GM12864 (cell line): ENCODE measurements around the gene AFF2.

Source experiments
- DNase-seq: peaks from one replicate; pipeline ENCODE4 v3.0.0-alpha.2; 2011; ENCODE audit warnings: low read depth
- H3K4me3 ChIP-seq: 2 replicates; pipeline ENCODE4 v1.5.1; 2011; ENCODE audit warnings: mild to moderate bottlenecking, low read depth, low read length, control low read depth
- TF ChIP-seq, protein P1 (sequence below): IDR thresholded peaks from 2 replicates; pipeline ENCODE4 v1.5.1; 2011; ENCODE audit warnings: low read depth, mild to moderate bottlenecking, moderate library complexity, low read length, control low read depth, inconsistent platforms; ENCODE audit errors: missing control alignments

Gene AFF2

DNA sequence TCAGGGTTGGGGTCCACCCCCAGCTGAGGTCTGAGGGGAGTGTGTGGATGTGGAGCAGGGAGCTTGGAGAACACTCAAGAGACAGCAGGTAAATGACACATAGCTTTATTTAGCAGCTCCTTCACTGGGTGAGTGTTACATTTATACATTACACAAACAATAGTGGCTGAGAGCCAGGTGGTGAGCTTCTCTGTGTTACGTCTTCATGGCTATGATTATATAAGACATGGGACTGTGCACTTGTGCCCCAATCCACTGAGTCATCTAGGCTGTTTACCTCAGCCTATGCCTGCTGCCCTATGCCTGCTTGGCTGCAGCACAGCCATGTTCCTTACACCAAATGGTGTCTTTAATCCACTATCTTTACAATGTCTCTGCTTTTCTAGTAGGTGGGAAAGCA is 459.6 kb downstream of the AFF2 start:
- DNase-seq = no peak
- TF ChIP-seq, protein P1, sequence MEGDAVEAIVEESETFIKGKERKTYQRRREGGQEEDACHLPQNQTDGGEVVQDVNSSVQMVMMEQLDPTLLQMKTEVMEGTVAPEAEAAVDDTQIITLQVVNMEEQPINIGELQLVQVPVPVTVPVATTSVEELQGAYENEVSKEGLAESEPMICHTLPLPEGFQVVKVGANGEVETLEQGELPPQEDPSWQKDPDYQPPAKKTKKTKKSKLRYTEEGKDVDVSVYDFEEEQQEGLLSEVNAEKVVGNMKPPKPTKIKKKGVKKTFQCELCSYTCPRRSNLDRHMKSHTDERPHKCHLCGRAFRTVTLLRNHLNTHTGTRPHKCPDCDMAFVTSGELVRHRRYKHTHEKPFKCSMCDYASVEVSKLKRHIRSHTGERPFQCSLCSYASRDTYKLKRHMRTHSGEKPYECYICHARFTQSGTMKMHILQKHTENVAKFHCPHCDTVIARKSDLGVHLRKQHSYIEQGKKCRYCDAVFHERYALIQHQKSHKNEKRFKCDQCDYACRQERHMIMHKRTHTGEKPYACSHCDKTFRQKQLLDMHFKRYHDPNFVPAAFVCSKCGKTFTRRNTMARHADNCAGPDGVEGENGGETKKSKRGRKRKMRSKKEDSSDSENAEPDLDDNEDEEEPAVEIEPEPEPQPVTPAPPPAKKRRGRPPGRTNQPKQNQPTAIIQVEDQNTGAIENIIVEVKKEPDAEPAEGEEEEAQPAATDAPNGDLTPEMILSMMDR = no peak

DNA sequence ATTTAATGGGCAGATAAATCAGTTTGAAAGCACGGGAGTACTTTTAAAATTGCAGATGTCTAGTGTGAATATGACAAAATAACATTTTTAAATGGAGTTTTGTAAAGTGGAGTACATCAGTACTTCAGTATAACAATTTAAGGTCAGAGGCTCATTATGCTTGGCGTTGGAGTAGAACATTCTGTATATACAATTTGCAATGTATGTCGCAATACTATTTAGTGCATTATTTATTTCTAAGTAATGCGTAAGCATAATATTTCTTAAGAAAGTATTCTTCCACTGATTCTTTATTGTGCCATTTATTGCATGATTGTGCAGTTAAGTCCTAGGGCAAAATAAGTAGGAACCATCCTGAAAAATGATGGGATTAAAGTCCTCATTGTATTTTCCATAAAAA is 461.6 kb downstream of the AFF2 start:
- H3K4me3 ChIP-seq = no peak overlapping the region
- TF ChIP-seq, protein P1 = no peak
- no peak for DNase-seq

More for the DNA sequence above, 459.6 kb downstream of the AFF2 start:
- no peak overlapping the region for H3K4me3 ChIP-seq

DNA sequence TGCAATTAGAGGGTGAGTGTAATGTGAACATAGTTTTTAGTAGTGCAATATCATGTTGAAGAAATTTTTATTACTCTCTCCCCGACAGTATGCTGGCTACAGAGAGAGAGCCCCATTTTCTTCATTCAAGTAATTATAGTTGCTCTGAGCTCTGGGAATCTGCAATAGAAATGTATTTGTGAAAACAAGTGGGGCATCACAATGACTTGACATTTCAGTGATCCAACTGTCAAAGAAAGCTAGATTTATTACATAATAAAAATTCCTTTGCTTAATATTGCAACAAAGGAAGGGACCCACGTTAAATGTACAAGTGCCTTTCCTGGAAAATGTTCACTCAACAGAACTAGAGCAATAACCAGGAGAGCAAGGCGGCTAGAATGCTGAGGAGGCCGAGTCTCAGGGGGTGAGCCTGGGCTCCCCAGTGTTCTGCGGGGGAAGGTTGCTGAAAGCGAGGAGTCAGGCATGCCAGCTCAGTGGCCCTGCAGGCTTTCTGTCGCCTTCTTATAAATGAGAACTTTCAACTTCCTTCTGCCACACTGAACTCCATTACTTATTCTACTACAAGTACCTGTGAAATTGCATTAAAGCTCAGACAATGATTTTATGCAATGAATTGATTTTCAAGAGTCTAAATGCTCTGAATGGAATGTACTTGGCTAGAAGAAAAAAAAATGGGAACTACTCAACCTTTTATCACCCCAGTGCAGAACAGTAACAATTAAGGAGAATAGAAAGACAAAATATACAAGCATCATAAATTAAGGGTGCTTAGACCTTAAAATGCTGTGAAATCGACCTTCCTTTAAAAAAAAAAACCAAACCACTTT is 476.4 kb downstream of the AFF2 start:
- no peak overlapping the region for H3K4me3 ChIP-seq
- TF ChIP-seq, protein P1 = no peak
- no peak for DNase-seq

DNA sequence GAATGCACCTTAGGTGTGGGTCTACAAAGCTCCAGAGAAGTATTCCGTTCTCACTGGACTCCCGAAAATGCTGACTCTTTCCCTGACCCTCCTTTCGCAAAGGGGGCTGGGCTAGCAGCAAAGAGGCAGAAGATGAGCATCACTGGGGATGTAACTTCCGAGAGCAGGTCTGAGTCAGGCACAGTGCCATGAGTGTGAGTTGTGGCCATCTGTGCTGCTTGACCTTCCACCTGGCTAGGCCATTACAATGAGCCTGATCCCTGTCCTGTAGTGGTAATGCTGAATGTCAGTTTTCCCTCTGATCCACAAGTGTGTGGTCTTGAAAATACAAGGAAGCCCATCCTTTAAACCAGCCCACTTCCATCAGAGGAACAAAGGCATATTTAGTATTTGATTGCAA is 479.4 kb downstream of the AFF2 start:
- TF ChIP-seq, protein P1 = no peak
- H3K4me3 ChIP-seq = no peak overlapping the region
- DNase-seq = no peak

DNA sequence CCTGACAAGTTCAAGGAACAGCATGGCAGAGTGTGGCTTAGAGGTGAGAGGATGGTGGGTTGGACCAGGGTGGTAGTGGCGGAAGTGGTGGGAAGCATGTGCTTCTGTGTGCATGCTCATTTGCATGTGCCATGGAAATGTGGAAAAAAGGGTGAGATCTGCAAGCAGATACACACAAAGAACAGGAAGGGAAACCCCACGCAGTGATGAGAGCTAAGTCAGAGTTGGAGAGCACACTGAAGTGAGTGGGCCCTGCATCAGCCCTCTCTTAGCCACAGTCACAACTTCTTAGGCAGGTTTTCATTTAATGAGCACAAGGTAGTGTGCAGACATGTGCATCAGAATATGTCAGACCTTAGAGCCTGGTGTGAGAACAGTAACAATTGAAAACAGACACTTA is 483.8 kb downstream of the AFF2 start:
- no peak overlapping the region for H3K4me3 ChIP-seq
- no peak for DNase-seq
- TF ChIP-seq, protein P1 = no peak

DNA sequence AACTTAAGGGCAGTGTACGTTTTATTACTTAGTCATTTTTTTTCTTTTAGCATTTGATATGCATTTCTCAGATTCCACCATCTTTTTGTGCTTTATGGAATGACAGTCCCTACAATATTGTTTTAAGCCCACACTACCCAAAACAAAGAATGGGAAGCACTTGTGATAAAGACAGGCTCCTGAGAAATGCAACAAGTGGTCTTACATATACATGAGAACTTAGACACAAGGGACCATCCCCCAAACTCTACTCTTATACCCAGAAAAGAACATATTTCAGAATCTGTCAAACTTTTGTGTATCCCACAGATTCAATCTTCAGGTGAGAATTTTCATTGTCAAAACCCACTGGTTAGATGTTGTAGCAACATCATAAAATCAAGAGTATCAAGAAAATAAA is 491.1 kb downstream of the AFF2 start:
- no peak overlapping the region for H3K4me3 ChIP-seq
- no peak for DNase-seq
- TF ChIP-seq, protein P1 = no peak

DNA sequence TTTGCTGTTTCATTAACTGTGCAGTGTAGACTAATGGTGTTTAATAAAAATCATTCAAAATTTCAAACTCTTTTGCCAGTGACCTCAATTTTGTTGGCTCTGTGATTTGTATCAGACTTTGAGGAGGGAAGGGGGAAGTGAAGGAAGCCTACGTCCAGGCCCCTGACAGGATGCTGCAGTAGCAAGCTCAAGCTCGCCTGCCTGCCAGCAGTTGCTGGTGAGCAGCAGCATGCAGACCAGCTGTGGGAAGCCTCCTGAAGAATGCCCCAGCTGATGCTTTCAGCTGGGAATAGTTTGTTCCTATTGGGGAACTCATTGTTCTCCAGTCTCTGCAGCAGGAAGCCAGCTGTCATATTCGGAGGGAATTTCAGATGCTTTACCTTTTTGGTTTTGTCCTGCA is 495.2 kb downstream of the AFF2 start:
- DNase-seq = no peak
- no peak overlapping the region for H3K4me3 ChIP-seq
- TF ChIP-seq, protein P1 = no peak
